Embryonic facial prominence (tissue), 1 donor: Measurements from ENCODE around the gene HOXC11.

Experiments used
- DNase-seq: peaks from one replicate; pipeline ENCODE4 v3.0.0-alpha.2; 2016; ENCODE audit errors: extremely low spot score

The HOXC11 gene

DNA sequence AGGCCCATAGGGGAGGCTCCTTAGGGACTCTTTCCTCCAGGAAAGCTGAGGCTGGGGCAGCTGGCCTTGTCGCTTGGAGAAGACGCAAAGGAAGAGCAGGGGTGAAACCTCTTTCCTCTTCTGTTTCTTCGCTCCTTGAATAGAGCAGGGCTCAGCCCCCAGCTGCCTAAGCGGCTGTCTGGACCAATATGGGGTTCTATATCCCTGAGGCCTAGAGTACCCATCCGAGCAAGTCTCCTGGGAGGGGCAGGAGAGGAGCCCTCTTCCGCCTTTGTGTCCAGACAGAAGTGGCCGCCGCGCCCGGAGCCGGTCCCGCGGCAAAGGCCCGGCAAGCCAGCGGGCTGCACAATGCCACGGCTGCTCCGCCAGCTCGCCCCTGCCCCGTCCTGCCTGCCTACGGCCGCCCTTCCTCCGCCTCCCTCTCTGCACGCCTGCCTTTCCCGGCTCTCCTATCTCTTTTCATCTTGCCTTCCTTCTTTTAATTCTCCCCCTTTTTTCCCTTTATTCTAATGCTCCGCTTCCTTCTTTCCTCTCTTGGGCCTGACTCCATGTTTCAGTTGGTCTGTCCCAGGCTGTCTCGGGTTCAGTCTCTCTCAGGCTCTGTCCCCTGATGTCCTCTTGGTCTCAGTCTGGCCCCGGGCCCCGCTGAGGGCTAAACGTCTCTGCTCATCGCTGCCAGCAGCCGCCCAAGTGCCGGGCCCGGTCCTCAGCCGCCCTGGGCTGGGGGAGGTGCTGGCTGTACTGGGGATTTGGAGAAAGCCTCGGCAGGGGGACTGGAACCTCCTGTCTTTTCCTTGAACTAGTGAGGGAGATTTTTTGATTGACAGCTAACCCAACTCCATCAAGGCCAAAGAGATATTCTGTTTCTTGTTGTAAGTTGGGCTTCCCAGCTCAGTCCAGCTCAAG, 24.5 kb downstream of the HOXC11 start:
- DNase-seq: no peak

DNA sequence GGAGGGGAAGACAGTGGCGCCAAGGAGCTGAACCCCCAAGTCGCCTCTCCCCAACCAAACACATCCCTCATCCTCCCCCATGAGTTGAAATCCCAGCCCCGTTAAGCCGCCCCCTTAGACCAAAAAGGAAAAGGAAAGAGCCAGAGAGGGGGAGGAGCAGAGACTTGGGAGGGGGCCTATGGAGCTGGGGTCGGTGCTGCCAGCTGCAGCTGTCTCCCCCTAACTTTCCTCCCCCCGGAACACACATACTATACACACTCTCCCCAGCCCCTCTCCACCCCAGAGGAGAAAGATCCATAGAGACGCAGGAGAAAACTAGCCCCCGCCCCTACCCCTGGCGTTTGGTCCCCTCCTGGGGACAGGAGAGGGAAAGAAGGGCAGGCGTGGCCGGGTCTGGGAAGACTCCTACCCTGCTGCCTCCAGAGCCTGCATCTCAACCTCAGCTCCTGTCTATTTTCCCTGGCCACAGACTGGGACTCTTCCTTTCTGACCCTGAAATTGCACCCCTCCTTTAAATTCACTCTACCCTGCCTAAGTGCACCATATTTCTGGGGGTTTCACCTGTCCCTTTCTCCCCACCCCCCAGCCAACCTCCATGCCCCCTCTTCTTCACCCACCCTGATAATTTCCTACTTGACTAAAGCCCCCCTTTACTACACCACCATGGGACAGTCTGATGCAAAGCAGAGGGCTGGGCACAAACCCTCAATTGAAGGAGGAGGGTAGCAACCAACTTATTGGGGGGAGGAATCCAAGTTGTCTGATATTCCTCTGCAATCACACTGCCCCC, 25.4 kb downstream of the HOXC11 start:
- no peak for DNase-seq

DNA sequence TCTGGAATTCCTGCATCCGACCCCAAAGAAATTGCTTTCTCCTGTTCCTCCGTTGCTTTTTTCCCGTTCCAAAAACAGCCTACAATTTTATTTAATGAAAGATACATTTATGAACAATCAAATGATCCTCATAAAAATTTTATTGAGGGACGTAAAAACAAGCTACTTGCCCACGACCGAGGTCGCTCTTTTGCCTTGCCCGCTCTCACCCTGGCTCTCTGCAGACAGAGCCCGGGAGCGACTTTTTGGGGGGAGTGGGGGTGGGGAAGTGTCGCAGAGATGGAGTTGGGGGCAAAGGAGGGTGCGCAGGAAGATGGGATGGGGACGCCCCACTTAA, 25.9 kb downstream of the HOXC11 start:
- no peak for DNase-seq

DNA sequence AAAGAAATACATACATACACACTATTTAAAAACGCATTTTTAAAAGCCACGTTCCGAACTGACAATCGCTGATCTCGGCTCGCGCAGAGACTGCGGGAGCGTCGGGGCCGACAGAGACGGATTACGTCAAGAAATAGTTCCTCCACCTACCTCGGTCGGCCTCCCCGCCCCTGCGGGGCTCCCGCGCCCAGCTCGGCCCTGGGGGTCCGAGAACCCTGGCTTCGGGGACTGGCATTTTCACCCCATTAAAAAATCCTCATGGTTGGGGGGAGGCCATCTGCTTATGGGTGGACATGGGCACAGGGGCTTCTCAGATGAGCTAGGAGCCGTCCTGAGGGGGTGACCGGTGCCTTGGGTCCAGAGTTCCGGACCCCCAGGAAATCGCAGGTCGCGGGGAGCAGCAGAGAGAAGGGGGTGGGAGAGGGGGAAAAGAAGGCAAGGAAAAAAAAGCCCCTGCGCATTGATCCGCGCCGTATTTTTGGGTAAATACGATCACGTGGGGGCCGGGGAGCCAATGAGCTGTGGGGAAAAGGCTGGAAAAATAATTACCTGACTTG, 26.7 kb downstream of the HOXC11 start:
- DNase-seq: no peak

DNA sequence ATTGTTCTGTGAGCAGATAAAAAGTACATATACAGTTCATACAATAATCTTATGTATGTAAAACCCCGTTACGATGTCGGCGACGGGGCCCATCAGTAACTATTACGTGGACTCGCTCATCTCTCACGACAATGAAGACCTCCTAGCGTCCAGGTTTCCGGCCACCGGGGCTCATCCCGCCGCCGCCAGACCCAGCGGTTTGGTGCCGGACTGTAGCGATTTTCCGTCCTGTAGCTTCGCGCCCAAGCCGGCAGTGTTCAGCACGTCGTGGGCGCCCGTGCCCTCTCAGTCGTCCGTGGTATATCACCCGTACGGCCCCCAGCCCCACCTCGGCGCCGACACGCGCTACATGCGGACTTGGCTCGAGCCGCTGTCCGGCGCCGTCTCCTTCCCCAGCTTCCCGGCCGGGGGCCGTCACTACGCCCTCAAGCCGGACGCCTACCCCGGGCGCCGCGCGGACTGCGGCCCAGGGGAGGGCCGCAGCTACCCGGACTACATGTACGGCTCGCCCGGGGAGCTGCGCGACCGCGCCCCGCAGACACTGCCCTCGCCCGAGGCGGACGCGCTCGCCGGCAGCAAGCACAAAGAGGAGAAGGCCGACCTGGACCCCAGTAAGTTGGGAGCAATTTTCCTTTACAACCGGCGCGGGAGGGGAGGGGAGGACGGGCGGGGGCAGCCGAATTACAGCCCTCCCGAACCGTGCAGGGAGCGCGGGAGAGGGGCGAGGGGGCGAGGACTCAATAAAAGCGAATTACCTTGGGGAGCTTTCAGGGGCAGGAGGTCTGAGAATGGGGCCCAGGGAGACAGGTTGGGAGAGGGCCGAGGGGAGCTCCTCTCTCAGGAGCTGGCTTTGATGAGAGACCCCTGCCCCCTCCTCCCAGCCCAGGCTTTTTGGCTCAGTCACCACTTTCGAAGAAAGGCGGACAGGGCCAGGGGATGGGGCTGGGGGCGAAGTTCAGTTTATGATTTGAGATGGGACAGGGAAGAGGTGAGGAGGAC, 27.5 kb downstream of the HOXC11 start, which contains the start of gene HOXC9:
Gene HOXC9 (plus strand): TSS at position 46 of the 999 bp plus-strand sequence. CDS start 28 bp downstream, at position 74.
- DNase-seq: no peak

DNA sequence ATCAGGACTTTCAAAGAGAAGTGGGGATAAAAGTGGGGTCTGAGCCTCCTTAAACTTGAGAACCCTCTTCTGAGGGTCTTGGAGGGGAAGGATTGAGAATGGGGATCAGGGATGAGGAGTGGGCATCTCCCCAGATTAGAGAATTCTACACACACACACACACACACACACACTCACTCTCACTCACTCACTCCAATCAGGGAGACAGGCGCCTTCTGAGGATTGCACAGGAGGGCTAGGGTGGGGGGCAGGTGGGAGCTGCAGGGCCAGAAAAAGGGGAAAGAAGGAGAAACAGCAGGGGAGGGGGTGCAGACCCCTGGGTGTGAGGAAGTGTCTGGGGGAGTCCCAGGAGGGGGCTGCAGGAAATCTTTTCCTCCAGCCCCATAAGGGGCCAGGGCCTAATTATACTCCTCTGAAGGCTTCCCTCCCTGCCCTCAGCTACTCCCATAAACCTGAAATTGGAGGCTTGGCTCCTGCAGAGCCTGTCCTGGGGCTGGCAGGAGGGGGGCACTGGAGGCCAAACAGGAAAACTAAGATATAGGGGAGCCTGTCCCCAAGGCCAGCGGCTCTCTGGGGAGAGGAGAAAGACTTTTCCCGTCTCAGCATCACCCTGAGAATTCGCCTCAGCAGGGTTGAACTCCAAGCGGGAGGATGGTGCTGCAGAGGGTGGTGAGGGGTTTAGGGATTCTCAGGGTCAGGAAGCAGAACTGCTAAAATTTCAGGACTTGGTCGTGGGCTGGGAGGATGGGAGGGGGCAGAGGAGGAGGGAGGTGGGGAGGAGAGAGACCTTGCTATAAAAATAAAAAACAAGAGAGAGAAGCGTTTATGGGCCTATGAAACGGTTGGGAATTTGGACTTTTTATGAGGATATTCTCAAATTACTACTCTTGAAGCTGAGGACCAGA, 28.6 kb downstream of the HOXC11 start:
- no peak for DNase-seq

DNA sequence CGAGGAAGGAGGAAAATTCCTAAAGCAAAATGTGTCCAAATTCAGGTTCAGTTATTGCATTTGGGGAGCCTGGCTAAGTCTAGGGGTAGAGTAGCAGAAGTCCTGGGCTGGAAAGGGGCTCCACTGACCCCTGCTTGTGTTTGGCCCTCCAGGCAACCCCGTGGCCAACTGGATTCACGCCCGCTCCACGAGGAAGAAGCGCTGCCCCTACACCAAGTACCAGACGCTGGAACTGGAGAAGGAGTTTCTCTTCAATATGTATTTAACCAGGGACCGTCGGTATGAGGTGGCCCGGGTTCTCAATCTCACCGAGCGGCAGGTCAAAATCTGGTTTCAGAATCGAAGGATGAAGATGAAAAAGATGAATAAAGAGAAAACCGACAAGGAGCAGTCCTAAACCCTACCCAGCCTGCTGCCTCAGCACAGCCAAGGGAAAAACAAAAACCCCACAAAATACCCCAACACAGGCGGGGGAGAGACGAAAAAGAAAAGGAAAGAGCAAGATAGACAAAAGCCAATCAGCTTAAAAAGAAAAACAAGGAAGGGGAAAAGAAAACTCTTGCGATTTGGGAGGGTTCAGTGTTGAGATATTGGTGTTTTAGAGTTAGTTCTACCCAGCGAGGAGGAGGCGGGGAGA, 29.5 kb downstream of the HOXC11 start:
- DNase-seq: no peak

DNA sequence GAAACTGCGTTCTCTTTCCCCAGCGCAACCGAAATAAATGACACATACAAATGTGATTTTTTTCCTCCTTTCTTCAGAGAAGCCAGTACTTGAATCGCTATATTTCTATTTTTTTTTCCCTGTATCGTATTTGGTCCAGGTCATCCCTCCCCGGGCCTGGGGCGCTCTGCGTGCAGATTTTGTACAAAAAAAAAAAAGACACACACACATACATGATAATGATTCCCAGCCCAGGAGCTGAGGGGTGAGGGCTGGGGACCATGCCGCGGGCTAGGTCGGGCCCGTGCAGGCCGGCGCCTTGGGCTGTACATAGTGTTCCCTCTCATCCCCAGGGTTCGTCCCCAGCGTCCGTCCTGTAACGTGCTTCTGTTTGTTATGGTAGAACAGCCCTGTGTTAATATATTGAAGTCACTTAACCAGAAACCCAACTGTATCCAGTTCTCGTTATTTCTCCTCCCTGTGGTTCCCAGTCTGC, 30.0 kb downstream of the HOXC11 start:
- no peak for DNase-seq

DNA sequence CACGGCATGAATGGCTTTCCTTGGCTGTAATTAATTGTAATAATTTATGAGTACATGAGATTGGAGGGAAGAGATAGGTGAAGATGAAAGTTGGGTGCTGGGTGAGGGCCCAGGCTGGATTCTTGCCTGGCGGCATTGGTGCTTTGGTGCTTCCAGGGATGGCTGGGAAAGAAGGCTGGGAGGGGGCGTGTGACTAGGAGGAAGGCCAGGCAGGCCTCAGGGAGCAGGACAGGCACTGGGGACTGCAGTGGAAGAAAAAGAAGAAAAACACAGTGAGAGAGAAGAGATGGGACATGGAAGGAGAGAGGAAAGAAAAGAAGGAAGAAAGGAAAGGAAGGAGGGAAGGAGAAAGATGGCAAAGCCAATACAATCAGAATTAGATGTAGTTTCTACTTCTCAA, 30.7 kb downstream of the HOXC11 start:
- no peak for DNase-seq

DNA sequence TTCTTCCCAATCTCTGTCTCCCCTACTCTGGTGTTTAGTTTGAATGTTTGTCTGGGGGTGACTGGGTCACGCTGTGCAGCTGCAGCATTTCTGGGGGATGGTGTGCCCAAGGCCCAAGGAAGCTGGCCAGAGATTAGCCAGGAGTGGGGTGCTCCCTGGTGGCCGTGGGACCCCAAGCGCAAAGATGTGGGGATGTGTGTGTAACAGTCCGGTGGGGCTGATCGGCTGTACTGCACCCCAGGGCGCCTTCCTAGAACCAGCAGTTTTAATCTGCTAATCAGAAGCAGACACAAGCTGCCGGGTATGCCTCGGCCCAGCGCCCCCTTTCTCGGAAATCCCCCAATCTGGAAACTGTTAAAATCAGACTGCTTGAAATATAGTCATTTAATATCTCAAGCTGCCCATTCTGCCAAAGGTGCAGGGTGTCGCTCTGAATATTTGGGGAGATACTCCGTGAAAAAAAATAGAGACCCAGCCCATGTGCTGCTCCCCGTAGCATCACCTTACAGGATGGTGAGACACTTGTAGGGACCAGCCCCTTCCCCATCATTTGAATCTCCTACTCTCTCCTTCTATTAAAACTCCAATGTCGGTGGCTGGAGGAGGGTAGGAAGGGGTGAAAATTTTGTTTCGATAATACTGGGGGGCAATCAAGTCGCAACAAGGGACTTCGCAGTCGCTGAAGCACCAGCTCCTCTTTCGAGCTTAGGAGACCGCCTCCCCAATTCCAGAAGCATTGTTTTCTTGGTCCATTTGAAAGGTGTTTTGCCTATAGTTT, 31.3 kb downstream of the HOXC11 start:
- no peak for DNase-seq

DNA sequence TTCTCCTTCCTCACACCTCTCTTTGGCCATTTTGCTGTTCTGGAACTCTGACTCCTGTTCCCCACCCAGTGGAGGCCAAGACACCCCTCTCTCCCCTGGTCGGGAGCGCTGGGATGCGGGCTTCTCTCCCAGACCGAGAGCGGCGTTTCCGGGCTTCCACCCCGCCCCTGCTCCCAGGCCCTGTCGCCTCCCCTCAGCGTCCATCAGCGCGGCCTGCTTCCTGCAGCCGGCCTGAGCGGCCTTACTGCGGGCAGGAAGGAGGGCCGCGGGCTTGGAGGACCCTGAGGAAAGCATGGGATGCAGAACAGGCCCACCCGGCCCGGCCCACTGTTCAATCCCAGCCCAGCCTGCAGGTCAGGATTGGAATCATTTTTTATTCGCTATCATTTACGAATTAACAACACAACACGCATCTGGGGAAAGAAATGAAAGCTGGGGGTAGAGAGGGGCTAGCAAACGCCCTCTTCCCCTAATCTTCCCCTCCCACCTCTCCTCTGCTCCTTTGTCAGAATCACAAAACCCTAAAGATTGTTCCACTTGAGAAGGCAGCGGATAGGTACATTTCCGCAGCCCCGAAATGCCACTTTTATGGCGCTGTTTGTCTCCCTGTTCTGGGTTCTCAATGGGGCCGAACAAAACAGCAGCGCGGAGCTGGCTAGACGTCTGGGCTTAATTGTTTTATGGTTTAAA, 32.1 kb downstream of the HOXC11 start:
- DNase-seq: no peak

DNA sequence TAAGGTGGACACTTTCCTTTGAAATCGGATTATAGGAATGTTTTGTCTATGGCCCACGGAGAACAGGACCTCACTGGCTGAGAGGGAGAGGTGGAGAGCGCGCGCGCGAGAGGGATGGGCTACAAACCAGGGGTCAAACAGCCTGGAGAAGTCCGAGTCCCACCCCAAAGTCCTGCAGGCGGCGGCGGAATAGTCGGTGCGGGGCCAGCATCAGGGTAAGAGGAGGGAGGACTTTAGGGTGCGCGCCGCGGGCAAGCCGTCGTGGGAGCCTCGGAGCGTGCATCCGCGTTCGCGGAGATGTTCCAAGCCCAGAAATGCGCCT, 32.6 kb downstream of the HOXC11 start:
- no peak for DNase-seq

DNA sequence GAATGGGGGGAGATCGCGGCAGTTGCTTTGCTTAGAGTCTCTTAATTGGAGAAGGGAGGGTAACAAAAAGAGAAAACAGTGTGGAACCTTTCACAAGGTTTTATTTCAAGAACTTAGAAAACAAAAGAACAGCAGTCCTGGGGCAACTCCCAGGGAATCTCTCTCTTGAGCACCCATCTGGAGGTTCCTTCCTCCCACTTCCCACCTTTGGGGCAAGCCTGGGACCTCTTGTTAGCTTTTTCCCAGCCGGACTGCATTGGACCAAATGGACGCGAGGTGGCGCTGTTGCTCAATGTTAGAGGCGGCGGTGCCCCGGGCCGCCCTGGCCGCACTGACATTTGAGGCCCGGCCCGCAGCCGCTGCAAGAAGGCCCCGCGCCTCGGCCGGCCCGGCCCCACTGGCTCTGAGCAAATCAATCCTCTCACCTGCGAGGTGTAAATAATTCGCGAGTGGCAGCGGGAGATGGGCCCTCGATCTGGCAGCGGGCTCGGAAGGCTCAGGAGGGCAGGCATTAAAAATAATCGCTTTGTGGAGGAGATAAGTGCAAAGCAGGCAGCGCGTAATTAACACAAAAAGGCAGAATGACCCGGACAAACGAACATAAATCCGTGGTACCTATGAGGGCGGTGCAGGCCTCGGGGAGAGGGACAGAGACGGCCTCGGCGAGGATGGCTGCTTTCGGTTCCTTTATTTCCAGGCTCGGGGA, 33.1 kb downstream of the HOXC11 start:
- peak; percentile 29 for DNase-seq

DNA sequence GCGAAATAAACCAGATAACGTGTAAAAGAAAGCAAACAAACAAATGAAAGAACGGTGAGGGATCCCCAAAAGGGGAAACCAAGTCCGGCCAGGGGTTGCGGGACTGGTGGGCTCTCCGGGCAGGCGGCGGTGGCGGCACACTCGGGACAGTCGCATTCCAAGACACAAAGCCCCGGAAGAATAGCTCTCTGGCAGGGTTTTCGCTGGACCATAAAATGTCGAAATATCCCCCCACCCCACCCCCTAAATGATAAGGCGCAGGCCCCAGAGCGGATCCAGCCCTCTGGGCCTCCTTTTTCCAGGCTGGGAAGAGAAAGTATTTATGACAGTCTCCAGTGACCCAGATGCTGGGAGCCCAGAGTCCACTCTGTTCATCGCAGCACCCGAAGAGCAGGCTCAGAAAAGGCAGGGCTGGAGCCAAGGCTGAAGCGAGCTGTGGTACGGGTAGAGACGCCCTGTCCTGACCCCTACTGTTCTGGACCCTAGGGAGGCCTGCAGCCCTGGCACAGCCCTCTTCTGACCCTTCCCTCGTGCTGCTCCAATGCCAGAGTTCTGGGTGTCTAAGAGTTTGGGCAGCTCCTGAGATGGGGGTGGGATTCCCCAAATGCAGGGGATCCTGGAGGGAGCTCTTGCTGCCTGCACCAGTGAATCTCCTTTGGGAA, 33.8 kb downstream of the HOXC11 start:
- DNase-seq: no peak

DNA sequence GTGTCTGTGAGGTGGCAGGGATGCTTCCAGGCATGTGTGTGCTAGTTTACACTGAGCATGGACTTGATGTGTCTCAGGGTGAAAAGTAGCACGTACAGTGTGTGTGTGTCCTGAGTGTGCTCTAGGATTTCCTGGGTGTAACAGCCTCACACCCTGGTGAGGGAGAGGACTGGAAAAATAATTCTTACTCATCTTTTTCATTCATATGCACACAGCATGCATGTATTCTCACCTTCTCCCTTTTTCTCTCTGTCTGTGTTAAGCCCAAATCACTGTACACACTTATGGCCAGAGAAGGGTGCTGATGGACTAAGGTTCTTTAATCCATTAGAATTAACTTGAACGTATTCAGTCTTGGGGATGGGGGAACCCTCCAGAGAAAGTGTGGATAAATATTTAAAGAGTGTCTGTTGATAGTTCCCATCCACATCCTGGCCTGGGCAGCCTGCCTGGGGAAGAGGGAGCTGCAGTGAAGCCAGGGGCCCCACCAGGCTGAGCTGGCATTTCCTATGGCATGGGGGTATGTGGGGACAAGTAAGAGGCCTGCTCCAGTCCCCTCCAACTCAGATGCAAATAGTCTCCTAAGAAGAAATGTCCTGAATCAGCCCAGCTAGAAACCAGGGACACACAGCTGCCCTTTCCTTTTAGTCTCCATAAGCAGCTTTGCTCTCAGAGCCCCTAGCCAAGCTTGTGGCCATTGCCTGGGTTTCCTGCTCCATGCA, 34.8 kb downstream of the HOXC11 start:
- no peak for DNase-seq

DNA sequence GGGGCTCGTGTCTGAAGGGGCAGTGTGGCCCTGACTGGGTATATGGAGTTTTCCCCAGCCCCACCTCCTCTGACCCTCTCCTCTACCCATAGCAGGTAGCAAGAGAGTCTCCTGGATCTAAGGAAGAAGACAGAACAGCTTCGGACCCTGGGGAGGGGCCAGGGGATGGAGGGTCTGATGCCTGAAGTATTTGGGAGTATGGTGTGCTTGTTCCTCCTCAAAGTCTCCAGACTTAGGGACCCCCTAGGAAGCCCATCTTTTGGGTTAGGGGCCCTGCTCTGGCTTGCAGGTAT, 35.3 kb downstream of the HOXC11 start:
- DNase-seq: no peak
